IMR-90 (cell line): ENCODE measurements around the gene TUSC2. TPM values are rescaled to one million over a fixed set of nuclear protein-coding genes. Genes with fewer than 3 reads are reported as not detected.

Source experiments
- ATAC-seq: fragments of 200-7000 bp; cut with Tn5 transposase; 2 replicates; pipeline ENCODE4 v1.9.1; 2020; ENCODE audit warnings: low read depth, mild to moderate bottlenecking, moderate library complexity
- BruUV-seq: library from RNA; stranded (reverse); fragments of 400-500 nt; replicated peaks from 2 replicates; lab custom pipeline; 2021; lab: Mats Ljungman, UMichigan
- CTCF ChIA-PET: fragments of 300-600 bp; formaldehyde crosslinking; extraction: SDS; loops from one replicate; lab custom pipeline; 2021; ENCODE audit warnings: antibody characterized with exemption; lab: Yijun Ruan, JAX
- POLR2A ChIA-PET: fragments of 300-600 bp; sonication (Branson Sonifier 250); formaldehyde crosslinking; loops from one replicate; lab custom pipeline; 2022; ENCODE audit warnings: antibody characterized with exemption; ENCODE audit not compliant: unreplicated experiment; lab: Charles Lee
- DNase-seq: peaks from one replicate; pipeline ENCODE4 v3.0.0; 2013
- H2AFZ ChIP-seq: replicated peaks from 2 replicates; pipeline ENCODE3; 2013; ENCODE audit warnings: low read length, mild to moderate bottlenecking; ENCODE audit not compliant: poor library complexity
- H2AK5ac ChIP-seq: 2 replicates; pipeline ENCODE4 v1.6.1; 2013; ENCODE audit warnings: low read depth, low read length, inconsistent platforms
- H2AK9ac ChIP-seq: replicated peaks from 2 replicates; pipeline ENCODE3; 2013; ENCODE audit warnings: mild to moderate bottlenecking, low read depth, low read length, moderate library complexity; ENCODE audit not compliant: poor library complexity
- H2BK120ac ChIP-seq: 2 replicates; pipeline ENCODE4 v1.6.1; 2013; ENCODE audit warnings: low read depth, low read length, inconsistent platforms
- H2BK15ac ChIP-seq: 3 replicates; pipeline ENCODE4 v1.6.1; 2013; ENCODE audit warnings: low read depth, low read length, inconsistent platforms
- H2BK20ac ChIP-seq: 2 replicates; pipeline ENCODE4 v1.6.1; 2013; ENCODE audit warnings: low read depth, mild to moderate bottlenecking, inconsistent platforms, low read length, moderate library complexity
- H2BK5ac ChIP-seq: 2 replicates; pipeline ENCODE4 v1.6.1; 2013; ENCODE audit warnings: mild to moderate bottlenecking, low read depth, low read length, inconsistent platforms; ENCODE audit not compliant: poor library complexity, severe bottlenecking
- H3K14ac ChIP-seq: replicated peaks from 2 replicates; pipeline ENCODE4 v1.6.1; 2013; ENCODE audit warnings: low read depth, low read length, inconsistent platforms
- H3K18ac ChIP-seq: 2 replicates; pipeline ENCODE4 v1.6.1; 2013; ENCODE audit warnings: low read depth, low read length, control low read depth
- H3K23ac ChIP-seq: 2 replicates; pipeline ENCODE4 v1.6.1; 2013; ENCODE audit warnings: low read depth, low read length, inconsistent platforms
- H3K27ac ChIP-seq: 2 replicates; pipeline ENCODE4 v1.5.1; 2013; ENCODE audit warnings: mild to moderate bottlenecking, control low read depth, low read length; ENCODE audit not compliant: insufficient read depth
- H3K27me3 ChIP-seq: 2 replicates; pipeline ENCODE4 v1.6.1; 2013; ENCODE audit warnings: low read length; ENCODE audit not compliant: control insufficient read depth, insufficient read depth
- H3K36me3 ChIP-seq: 2 replicates; pipeline ENCODE4 v1.6.1; 2013; ENCODE audit warnings: low read length, mixed read lengths; ENCODE audit not compliant: control insufficient read depth, insufficient read depth
- H3K4ac ChIP-seq: 2 replicates; pipeline ENCODE4 v1.6.1; 2013; ENCODE audit warnings: low read depth, low read length, inconsistent platforms
- H3K4me1 ChIP-seq: 2 replicates; pipeline ENCODE4 v1.6.1; 2013; ENCODE audit warnings: low read length, mixed read lengths; ENCODE audit not compliant: control insufficient read depth, insufficient read depth
- H3K4me2 ChIP-seq: 2 replicates; pipeline ENCODE4 v1.6.1; 2013; ENCODE audit warnings: low read depth, mild to moderate bottlenecking, control low read depth, low read length, moderate library complexity
- H3K4me3 ChIP-seq: 2 replicates; pipeline ENCODE4 v1.5.1; 2013; ENCODE audit warnings: low read depth, mild to moderate bottlenecking, control low read depth, low read length, moderate library complexity; ENCODE audit not compliant: insufficient read depth
- H3K56ac ChIP-seq: 2 replicates; pipeline ENCODE4 v1.6.1; 2013; ENCODE audit warnings: low read length, inconsistent platforms; ENCODE audit not compliant: insufficient read depth; ENCODE audit errors: extremely low read depth
- H3K79me1 ChIP-seq, 2 experiments: 2 replicates each; pipeline ENCODE4 v1.6.1; 2013; ENCODE audit warnings: low read length in 2 of 2, inconsistent platforms in 1 of 2, low read depth in 1 of 2
- H3K9ac ChIP-seq: 2 replicates; pipeline ENCODE4 v1.6.1; 2013; ENCODE audit warnings: low read depth, low read length, control low read depth
- H3K9me1 ChIP-seq: 2 replicates; pipeline ENCODE4 v1.6.1; 2013; ENCODE audit warnings: low read length, inconsistent platforms; ENCODE audit not compliant: insufficient read depth
- H3K9me3 ChIP-seq: 2 replicates; pipeline ENCODE4 v1.6.1; 2013; ENCODE audit warnings: low read length; ENCODE audit not compliant: control insufficient read depth, insufficient read depth
- H4K20me1 ChIP-seq: 2 replicates; pipeline ENCODE4 v1.6.1; 2013; ENCODE audit warnings: low read length, inconsistent platforms; ENCODE audit not compliant: insufficient read depth
- H4K5ac ChIP-seq: 2 replicates; pipeline ENCODE4 v1.6.1; 2013; ENCODE audit warnings: mild to moderate bottlenecking, low read depth, low read length, control low read depth
- H4K8ac ChIP-seq, 2 experiments: 2 replicates each; pipeline ENCODE4 v1.6.1; 2013; ENCODE audit warnings: low read depth in 2 of 2, low read length in 2 of 2, control low read depth in 1 of 2, inconsistent platforms in 1 of 2
- H4K91ac ChIP-seq: 2 replicates; pipeline ENCODE4 v1.6.1; 2013; ENCODE audit warnings: low read depth, low read length, inconsistent platforms; ENCODE audit not compliant: insufficient read depth
- BHLHE40 ChIP-seq: fragments of 150-350 bp; IDR thresholded peaks from 2 replicates; pipeline ENCODE4 v1.6.1; 2016; ENCODE audit warnings: mild to moderate bottlenecking, low read depth, low read length
- CEBPB ChIP-seq: IDR thresholded peaks from 2 replicates; pipeline ENCODE4 v1.6.1; 2012; ENCODE audit warnings: low read depth, low read length, improper control_type of control experiment
- CHD1 ChIP-seq: IDR thresholded peaks from 2 replicates; pipeline ENCODE4 v1.6.1; 2012; ENCODE audit warnings: low read depth, low read length, improper control_type of control experiment
- FOS ChIP-seq: fragments of 150-350 bp; IDR thresholded peaks from 2 replicates; pipeline ENCODE4 v1.6.1; 2016; ENCODE audit warnings: low read depth, low read length
- MAFK ChIP-seq: IDR thresholded peaks from 2 replicates; pipeline ENCODE4 v1.6.1; 2012; ENCODE audit warnings: low read depth, low read length, improper control_type of control experiment
- MAZ ChIP-seq: IDR thresholded peaks from 2 replicates; pipeline ENCODE4 v1.6.1; 2012; ENCODE audit warnings: low read depth, mild to moderate bottlenecking, low read length, improper control_type of control experiment, moderate library complexity, borderline replicate concordance
- MXI1 ChIP-seq: IDR thresholded peaks from 2 replicates; pipeline ENCODE4 v1.6.1; 2012; ENCODE audit warnings: low read depth, mild to moderate bottlenecking, low read length, moderate library complexity, borderline replicate concordance
- RAD21 ChIP-seq: IDR thresholded peaks from 2 replicates; pipeline ENCODE4 v1.6.1; 2012; ENCODE audit warnings: low read length, improper control_type of control experiment
- RCOR1 ChIP-seq: IDR thresholded peaks from 2 replicates; pipeline ENCODE4 v1.6.1; 2012; ENCODE audit warnings: mild to moderate bottlenecking, low read length, improper control_type of control experiment; ENCODE audit not compliant: insufficient replicate concordance
- RFX5 ChIP-seq: IDR thresholded peaks from 2 replicates; pipeline ENCODE4 v1.8.0; 2012; ENCODE audit warnings: low read depth, mild to moderate bottlenecking, low read length, moderate library complexity
- SMC3 ChIP-seq: fragments of 150-350 bp; IDR thresholded peaks from 2 replicates; pipeline ENCODE4 v1.6.1; 2016; ENCODE audit warnings: low read depth, mild to moderate bottlenecking, antibody characterized with exemption, low read length, moderate library complexity
- USF2 ChIP-seq: fragments of 150-350 bp; IDR thresholded peaks from 2 replicates; pipeline ENCODE4 v1.6.1; 2017; ENCODE audit warnings: mild to moderate bottlenecking, antibody characterized with exemption, low read length, low read depth
- WGBS, 2 experiments: methylation state at CpG; one replicate each; pipeline versions ENCODE4 v1.1.5 to v1.1.7; 2013; ENCODE audit warnings: missing lambda C conversion rate in 2 of 2; ENCODE audit not compliant: insufficient read length in 1 of 2; ENCODE audit errors: extremely low coverage in 2 of 2; 5-methylcytosine and 5-hydroxymethylcytosine counted together
- dilution Hi-C: fragments of 300-500 bp; cut with HindIII; formaldehyde crosslinking; loops from one replicate; pipeline ENCODE4 v1.14.3; 2018; ENCODE audit warnings: low sequenced_read_pairs; ENCODE audit not compliant: unreplicated experiment
- in situ Hi-C: fragments of 300-500 bp; cut with MboI; formaldehyde crosslinking; loops from 3 replicates; pipeline ENCODE4 v1.14.3; 2019; ENCODE audit warnings: low sequenced_read_pairs, inconsistent platforms, mixed read lengths
- intact Hi-C: fragments of 100-400 bp; cut with micrococcal nuclease; formaldehyde crosslinking; loops from 2 replicates; pipeline ENCODE4 v1.10.0; 2022
- polyA plus RNA-seq, 3 experiments: library from polyadenylated mRNA; depleted of rRNA; stranded (reverse); fragments of >200 nt; gene quantifications; 2 replicates each; pipeline ENCODE4 v1.2.3, GENCODE V29; 2012; ENCODE audit warnings: low replicate concordance in 1 of 3
- total RNA-seq: library from RNA; depleted of rRNA; stranded (reverse); fragments of >200 nt; gene quantifications from 2 replicates; pipeline ENCODE4 v1.2.3, GENCODE V29; 2012
- TF ChIP-seq, protein P1 (sequence below): fragments of 150-350 bp; IDR thresholded peaks from 2 replicates; pipeline ENCODE4 v1.6.1; 2016; ENCODE audit warnings: low read depth, mild to moderate bottlenecking, low read length, moderate library complexity, borderline replicate concordance
- TF ChIP-seq, protein P2 (sequence below): conservative IDR thresholded peaks from 2 replicates; pipeline ENCODE4 v1.5.1; 2012; ENCODE audit warnings: mild to moderate bottlenecking, low read depth, low read length, improper control_type of control experiment

The TUSC2 gene
- total and polyA plus RNA-seq, 2 of the 4 experiments (the other 2 are of a cell fraction) = 13.4 to 24.0 TPM

DNA sequence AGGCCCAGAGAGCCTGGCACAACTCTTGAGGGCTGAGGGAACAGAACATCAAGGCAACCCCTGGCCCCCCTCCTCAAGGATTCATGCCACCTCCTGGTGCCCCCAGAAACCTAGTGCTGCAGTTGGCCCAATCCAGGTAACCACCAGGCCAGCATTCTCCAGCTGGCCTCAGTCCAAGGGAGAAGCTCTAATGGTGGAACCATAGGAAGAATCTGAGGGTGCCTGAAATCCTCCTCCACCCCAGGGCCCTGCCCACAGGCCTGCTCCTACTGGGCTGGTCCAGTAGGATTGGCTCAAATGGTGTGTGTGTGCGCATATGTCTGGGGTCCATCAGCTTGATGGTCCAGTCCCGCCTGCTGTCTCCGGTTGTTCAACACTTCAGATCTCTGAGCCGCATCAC lies 13.2 kb downstream of the TUSC2 start:
- no peak overlapping the region for H3K56ac ChIP-seq
- H3K14ac ChIP-seq = no peak overlapping the region
- no peak overlapping the region for H4K8ac ChIP-seq
- no peak overlapping the region for H2BK15ac ChIP-seq
- no peak overlapping the region for H4K5ac ChIP-seq
- peaks cover 18 to 40% of the 10 kb centered on the region in 2 experiments for H3K79me1 ChIP-seq
- dilution Hi-C loops = no loop called here
- no peak overlapping the region for H2AK5ac ChIP-seq
- H3K36me3 ChIP-seq = peaks cover 38% of the 10 kb centered on the region
- no peak overlapping the region for H3K4me3 ChIP-seq
- DNase-seq (no peak), ATAC-seq (no peak)
- H3K9ac ChIP-seq = no peak overlapping the region
- no peak overlapping the region for H3K18ac ChIP-seq
- 0 out of 2 replicates have a peak, but pooled peaks cover 13% of the 10 kb centered on the region for H4K20me1 ChIP-seq
- H3K4me1 ChIP-seq = peaks cover 9% of the 10 kb centered on the region; the same call in 1 of the 2 replicates
- no peaks in the 10 kb centered on the region for H3K27me3 ChIP-seq
- no peak for TF ChIP-seq RCOR1
- TF ChIP-seq, protein P1, sequence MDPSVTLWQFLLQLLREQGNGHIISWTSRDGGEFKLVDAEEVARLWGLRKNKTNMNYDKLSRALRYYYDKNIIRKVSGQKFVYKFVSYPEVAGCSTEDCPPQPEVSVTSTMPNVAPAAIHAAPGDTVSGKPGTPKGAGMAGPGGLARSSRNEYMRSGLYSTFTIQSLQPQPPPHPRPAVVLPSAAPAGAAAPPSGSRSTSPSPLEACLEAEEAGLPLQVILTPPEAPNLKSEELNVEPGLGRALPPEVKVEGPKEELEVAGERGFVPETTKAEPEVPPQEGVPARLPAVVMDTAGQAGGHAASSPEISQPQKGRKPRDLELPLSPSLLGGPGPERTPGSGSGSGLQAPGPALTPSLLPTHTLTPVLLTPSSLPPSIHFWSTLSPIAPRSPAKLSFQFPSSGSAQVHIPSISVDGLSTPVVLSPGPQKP = no peak
- TF ChIP-seq BHLHE40 = no peak
- no peak for TF ChIP-seq RAD21
- no peak for TF ChIP-seq FOS
- TF ChIP-seq SMC3 = no peak
- no peak for TF ChIP-seq MAZ
- TF ChIP-seq CEBPB = no peak
- TF ChIP-seq RFX5 = no peak
- TF ChIP-seq USF2 = no peak
- no peak for TF ChIP-seq MXI1
- TF ChIP-seq MAFK = no peak
- no peak for TF ChIP-seq CHD1
- TF ChIP-seq, protein P2, sequence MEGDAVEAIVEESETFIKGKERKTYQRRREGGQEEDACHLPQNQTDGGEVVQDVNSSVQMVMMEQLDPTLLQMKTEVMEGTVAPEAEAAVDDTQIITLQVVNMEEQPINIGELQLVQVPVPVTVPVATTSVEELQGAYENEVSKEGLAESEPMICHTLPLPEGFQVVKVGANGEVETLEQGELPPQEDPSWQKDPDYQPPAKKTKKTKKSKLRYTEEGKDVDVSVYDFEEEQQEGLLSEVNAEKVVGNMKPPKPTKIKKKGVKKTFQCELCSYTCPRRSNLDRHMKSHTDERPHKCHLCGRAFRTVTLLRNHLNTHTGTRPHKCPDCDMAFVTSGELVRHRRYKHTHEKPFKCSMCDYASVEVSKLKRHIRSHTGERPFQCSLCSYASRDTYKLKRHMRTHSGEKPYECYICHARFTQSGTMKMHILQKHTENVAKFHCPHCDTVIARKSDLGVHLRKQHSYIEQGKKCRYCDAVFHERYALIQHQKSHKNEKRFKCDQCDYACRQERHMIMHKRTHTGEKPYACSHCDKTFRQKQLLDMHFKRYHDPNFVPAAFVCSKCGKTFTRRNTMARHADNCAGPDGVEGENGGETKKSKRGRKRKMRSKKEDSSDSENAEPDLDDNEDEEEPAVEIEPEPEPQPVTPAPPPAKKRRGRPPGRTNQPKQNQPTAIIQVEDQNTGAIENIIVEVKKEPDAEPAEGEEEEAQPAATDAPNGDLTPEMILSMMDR = no peak
- H2BK120ac ChIP-seq = no peak overlapping the region
- no peak overlapping the region for H2BK20ac ChIP-seq
- no CpG with 5 or more reads among the region's 4 CpGs for WGBS, 2 experiments
- H3K4ac ChIP-seq = no peak overlapping the region
- POLR2A ChIA-PET = no interaction called here
- H3K23ac ChIP-seq = no peak overlapping the region
- H2AFZ ChIP-seq = no peak overlapping the region
- BruUV-seq = no TSS peak
- H3K4me2 ChIP-seq = no peak overlapping the region
- no peak overlapping the region for H2BK5ac ChIP-seq
- no peak overlapping the region for H4K91ac ChIP-seq
- peaks cover 18% of the 10 kb centered on the region for H3K9me1 ChIP-seq
- no peaks in the 10 kb centered on the region for H3K9me3 ChIP-seq
- in situ Hi-C loops = no loop called here
- no peak overlapping the region for H3K27ac ChIP-seq
- H2AK9ac ChIP-seq = no peak overlapping the region
- CTCF ChIA-PET = no interaction called here
- intact Hi-C loops = no loop called here
